Measurements from ENCODE around the gene DOC2A.

GRCh38 chr16:30009085-30009862, 1.6 kb downstream of the DOC2A start:
- TF ChIP-seq, protein P1, sequence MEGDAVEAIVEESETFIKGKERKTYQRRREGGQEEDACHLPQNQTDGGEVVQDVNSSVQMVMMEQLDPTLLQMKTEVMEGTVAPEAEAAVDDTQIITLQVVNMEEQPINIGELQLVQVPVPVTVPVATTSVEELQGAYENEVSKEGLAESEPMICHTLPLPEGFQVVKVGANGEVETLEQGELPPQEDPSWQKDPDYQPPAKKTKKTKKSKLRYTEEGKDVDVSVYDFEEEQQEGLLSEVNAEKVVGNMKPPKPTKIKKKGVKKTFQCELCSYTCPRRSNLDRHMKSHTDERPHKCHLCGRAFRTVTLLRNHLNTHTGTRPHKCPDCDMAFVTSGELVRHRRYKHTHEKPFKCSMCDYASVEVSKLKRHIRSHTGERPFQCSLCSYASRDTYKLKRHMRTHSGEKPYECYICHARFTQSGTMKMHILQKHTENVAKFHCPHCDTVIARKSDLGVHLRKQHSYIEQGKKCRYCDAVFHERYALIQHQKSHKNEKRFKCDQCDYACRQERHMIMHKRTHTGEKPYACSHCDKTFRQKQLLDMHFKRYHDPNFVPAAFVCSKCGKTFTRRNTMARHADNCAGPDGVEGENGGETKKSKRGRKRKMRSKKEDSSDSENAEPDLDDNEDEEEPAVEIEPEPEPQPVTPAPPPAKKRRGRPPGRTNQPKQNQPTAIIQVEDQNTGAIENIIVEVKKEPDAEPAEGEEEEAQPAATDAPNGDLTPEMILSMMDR (conservative IDR thresholded peaks at IDR 0.05; ENCODE audit: low read depth in 2 of 2) = no peak
- no peak for TF ChIP-seq EZH2 (IDR thresholded peaks at IDR 0.05; ENCODE audit: low read depth, unreplicated experiment)
- no peak for TF ChIP-seq POLR2AphosphoS5 (IDR thresholded peaks at IDR 0.05; ENCODE audit: low read depth)

All from GM23338 (cell line).